ENCODE results near the gene APLNR. TPM values are rescaled to one million over a fixed set of nuclear protein-coding genes. Genes with fewer than 3 reads are reported as not detected.

Gene APLNR
- total RNA-seq, 5 donors from 2014 or later (not counting 1 experiment from before 2014, with no cell fraction given): not detected

DNA sequence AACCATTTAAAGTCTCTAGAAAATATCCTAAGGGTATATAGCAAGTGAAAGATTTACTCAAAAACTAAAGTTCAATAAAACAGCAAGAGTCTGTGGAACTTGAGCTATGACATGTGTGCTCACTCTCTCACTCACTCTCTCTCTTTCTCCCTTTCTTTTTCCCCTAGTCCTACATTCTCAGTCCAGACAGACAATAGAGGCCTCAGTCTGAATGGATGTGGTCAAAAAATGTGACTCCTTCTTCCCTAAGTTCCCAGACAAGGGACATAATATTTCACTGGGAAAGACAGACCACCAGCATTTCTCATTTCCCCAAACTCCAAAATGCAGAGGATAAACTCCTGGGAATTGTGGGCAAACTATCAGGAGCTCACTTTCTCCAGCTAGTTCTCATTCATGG is 17.6 kb upstream of the APLNR start:
- H3K4me1 ChIP-seq (ENCODE audit: control insufficient read depth in 1 of 2, extremely low read depth in 1 of 2, insufficient read depth in 2 of 2, low read length in 2 of 2): no peaks in the 10 kb centered on the region
- ChIA-PET CTCF (no interaction called here), POLR2A (no interaction called here)
- Mint-ChIP-seq H3K27me3 (peaks cover 37 to 42% of the 10 kb centered on the region in 2 donors), H3K4me3 (no peak overlapping the region), H3K4me1 (no peaks in the 10 kb centered on the region), H3K9me3 (peaks cover 3 to 16% (median 7%) of the 10 kb centered on the region in 3 donors), H3K36me3 (no peaks in the 10 kb centered on the region), H3K27ac (no peak overlapping the region)
- no peak overlapping the region for H3K4me3 ChIP-seq (ENCODE audit: control insufficient read depth in 1 of 2, extremely low read depth in 1 of 2, low read length in 1 of 2)
- DNase-seq (no peak), ATAC-seq (replicated peaks in 1 of 4) (no peak)
- H3K9me3 ChIP-seq: no peaks in the 10 kb centered on the region
- peaks cover 0 to 2% of the 10 kb centered on the region in 2 experiments for H3K27me3 ChIP-seq (replicated peaks in 1 of 2; ENCODE audit: control insufficient read depth in 2 of 2, extremely low read depth in 1 of 2, insufficient read depth in 2 of 2, low read length in 1 of 2)
- no peak overlapping the region for H3K27ac ChIP-seq (ENCODE audit: low read length)
- no peaks in the 10 kb centered on the region for H3K36me3 ChIP-seq (ENCODE audit: control insufficient read depth in 2 of 2, extremely low read depth in 1 of 2, insufficient read depth in 1 of 2, low read length in 1 of 2)

DNA sequence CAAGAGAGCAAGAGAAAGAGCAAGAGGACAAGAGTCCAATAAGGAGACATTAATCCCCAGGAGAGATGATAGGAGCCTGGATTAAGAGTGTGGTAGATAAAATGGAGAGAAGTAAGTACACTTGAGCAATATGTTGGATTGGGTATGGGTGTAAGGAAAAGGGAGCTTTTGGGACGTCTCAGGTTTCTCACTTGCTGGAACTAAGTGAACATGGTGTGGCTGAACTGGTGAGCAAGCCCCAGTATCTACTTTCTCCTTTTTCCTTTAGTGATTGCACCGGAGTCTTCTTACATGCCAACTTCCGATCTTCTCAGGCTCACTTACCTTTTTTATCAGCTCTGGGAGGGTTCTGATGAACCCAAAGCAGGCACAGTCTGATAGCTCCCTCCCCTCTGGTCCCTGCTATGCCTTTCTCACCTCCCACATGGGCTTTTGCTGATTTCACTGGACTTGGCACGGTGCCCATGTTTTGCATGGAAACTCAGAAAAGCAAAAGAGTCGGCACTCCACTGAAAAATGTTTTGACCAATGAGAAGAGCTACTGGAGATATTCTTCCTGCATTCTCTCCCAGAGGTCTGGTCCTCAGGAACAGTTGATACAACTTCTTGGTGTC is 14.5 kb upstream of the APLNR start:
- Mint-ChIP-seq H3K4me3 (no peak overlapping the region), H3K9me3 (peaks cover 2 to 10% (median 3%) of the 10 kb centered on the region in 3 donors), H3K27me3 (peaks cover 37 to 42% of the 10 kb centered on the region in 2 donors), H3K4me1 (no peaks in the 10 kb centered on the region), H3K27ac (no peak overlapping the region), H3K36me3 (no peaks in the 10 kb centered on the region)
- Histone ChIP-seq H3K27me3 (replicated peaks in 1 of 2; ENCODE audit: control insufficient read depth in 2 of 2, extremely low read depth in 1 of 2, insufficient read depth in 2 of 2, low read length in 1 of 2) (peaks cover 0 to 9% of the 10 kb centered on the region in 2 experiments), H3K4me3 (ENCODE audit: control insufficient read depth in 1 of 2, extremely low read depth in 1 of 2, low read length in 1 of 2) (no peak overlapping the region), H3K9me3 (no peaks in the 10 kb centered on the region), H3K36me3 (ENCODE audit: control insufficient read depth in 2 of 2, extremely low read depth in 1 of 2, insufficient read depth in 1 of 2, low read length in 1 of 2) (no peaks in the 10 kb centered on the region), H3K4me1 (ENCODE audit: control insufficient read depth in 1 of 2, extremely low read depth in 1 of 2, insufficient read depth in 2 of 2, low read length in 2 of 2) (no peaks in the 10 kb centered on the region), H3K27ac (ENCODE audit: low read length) (no peak overlapping the region)
- ChIA-PET POLR2A (no interaction called here), CTCF (interaction anchor here in 1 of 2 donors (2.6 kb wide), 1 partner anchor 410 kb away, joined by 8 read pairs; no protein-coding TSS in a partner anchor)
- no peak for DNase-seq
- no peak for ATAC-seq (replicated peaks in 1 of 4)
- 10% methylated on average over 2 of the region's 5 CpGs for WGBS (ENCODE audit: insufficient coverage)

DNA sequence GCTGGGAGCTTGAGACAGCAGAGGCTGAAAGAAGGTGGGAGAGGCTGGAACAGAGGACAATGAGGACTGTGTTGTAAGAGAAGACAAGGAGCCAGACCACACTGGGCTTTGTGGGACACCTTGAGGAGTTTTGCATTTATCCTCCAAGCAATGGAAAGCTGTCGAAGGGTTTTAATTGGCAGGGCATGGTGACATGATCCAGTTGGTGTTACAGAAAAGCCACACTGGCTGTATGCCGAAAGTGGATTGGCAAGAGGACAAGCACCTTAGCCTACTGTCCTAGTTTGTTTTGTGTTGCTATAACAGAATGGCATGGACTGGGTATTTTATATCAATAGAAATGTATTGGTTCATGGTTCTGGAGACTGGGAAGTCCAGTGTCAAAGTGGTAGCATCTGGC is 14.0 kb upstream of the APLNR start:
- peaks cover 0 to 9% of the 10 kb centered on the region in 2 experiments for H3K27me3 ChIP-seq (replicated peaks in 1 of 2; ENCODE audit: control insufficient read depth in 2 of 2, extremely low read depth in 1 of 2, insufficient read depth in 2 of 2, low read length in 1 of 2)
- ATAC-seq (replicated peaks in 1 of 4) (no peak), DNase-seq (no peak)
- H3K27ac ChIP-seq (ENCODE audit: low read length): no peak overlapping the region
- POLR2A ChIA-PET: no interaction called here
- H3K27ac Mint-ChIP-seq: no peak overlapping the region
- no peaks in the 10 kb centered on the region for H3K4me1 ChIP-seq (ENCODE audit: control insufficient read depth in 1 of 2, extremely low read depth in 1 of 2, insufficient read depth in 2 of 2, low read length in 2 of 2)
- no peaks in the 10 kb centered on the region for H3K36me3 ChIP-seq (ENCODE audit: control insufficient read depth in 2 of 2, extremely low read depth in 1 of 2, insufficient read depth in 1 of 2, low read length in 1 of 2)
- H3K4me3 Mint-ChIP-seq: no peak overlapping the region
- H3K9me3 Mint-ChIP-seq: peaks cover under 1 to 5% (median 1%) of the 10 kb centered on the region in 3 donors
- CTCF ChIA-PET: interaction anchor here (1.1 to 2.6 kb wide), 3 partner anchors 10 to 410 kb away, joined by 3 to 13 read pairs (median 8); no protein-coding TSS in a partner anchor
- H3K36me3 Mint-ChIP-seq: no peaks in the 10 kb centered on the region
- no peaks in the 10 kb centered on the region for H3K4me1 Mint-ChIP-seq
- H3K4me3 ChIP-seq (ENCODE audit: control insufficient read depth in 1 of 2, extremely low read depth in 1 of 2, low read length in 1 of 2): no peak overlapping the region
- 95% methylated on average over 2 of the region's 2 CpGs for WGBS (ENCODE audit: insufficient coverage)
- H3K9me3 ChIP-seq: no peaks in the 10 kb centered on the region
- peaks cover 35 to 40% of the 10 kb centered on the region in 2 donors for H3K27me3 Mint-ChIP-seq

DNA sequence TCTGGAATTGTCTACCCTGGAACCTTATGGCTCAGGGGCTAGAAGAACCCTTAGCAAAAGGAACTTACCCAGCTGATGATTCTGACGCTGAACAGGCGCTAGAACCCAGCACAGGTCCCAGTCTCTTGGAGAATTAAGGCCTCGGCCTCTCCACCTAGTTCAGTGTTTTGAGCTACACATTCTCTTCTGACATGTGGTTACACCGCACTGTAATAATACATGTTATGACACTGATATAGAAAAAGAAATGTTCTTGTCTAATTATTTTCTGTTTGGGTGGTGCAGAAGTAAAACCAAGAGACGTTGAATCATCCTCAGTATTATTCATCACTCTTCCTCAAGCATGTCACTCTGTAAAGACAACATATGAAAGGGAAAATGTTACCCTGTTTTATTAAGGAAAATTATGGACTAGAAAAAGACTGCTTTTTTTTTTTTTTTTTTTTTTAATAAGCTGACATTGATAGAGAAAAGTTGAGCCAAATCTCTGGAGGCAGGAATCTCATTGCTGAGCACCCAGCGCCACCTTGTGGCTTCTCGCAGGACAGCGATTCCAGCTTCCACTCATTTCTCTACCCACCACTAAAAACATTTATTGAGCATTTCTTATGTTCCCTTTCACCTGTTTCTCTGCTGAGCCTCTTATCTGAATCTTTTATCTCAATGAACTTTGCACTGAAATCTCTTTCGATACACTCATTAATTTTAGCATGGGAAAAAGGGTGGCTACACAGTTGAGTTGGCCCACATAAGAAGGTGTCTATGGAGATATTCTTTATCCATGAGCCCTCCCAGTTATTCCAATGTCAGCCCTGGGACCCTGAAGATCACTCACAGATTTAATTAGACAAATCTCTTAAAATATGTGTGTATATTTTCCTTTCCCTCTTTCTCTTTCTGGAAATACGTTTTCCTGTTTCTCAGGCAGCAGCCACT is 12.6 kb upstream of the APLNR start:
- peaks cover 31 to 34% of the 10 kb centered on the region in 2 donors for H3K27me3 Mint-ChIP-seq
- H3K36me3 ChIP-seq (ENCODE audit: control insufficient read depth in 2 of 2, extremely low read depth in 1 of 2, insufficient read depth in 1 of 2, low read length in 1 of 2): no peaks in the 10 kb centered on the region
- DNase-seq: peak in 21 of 35 experiments; percentile 3 to 54 (median 20)
- ATAC-seq (replicated peaks in 1 of 4): no peak
- ChIA-PET POLR2A (no interaction called here), CTCF (interaction anchor here (0.6 to 2.6 kb wide), 13 partner anchors 14 to 907 kb away, joined by 3 to 13 read pairs (median 3); partner anchors contain the start of gene P2RX3 (in 1 of the 2))
- H3K4me1 ChIP-seq (ENCODE audit: control insufficient read depth in 1 of 2, extremely low read depth in 1 of 2, insufficient read depth in 2 of 2, low read length in 2 of 2): peaks cover 0 to 5% of the 10 kb centered on the region in 2 experiments
- no peaks in the 10 kb centered on the region for H3K9me3 ChIP-seq
- H3K27ac Mint-ChIP-seq: no peak overlapping the region
- no peak overlapping the region for H3K4me3 ChIP-seq (ENCODE audit: control insufficient read depth in 1 of 2, extremely low read depth in 1 of 2, low read length in 1 of 2)
- no peak overlapping the region for H3K4me3 Mint-ChIP-seq
- no peaks in the 10 kb centered on the region for H3K36me3 Mint-ChIP-seq
- peaks cover 6 to 9% (median 8%) of the 10 kb centered on the region in 3 donors for H3K4me1 Mint-ChIP-seq
- H3K27ac ChIP-seq (ENCODE audit: low read length): no peak overlapping the region
- peaks cover 0 to 9% of the 10 kb centered on the region in 2 experiments for H3K27me3 ChIP-seq (replicated peaks in 1 of 2; ENCODE audit: control insufficient read depth in 2 of 2, extremely low read depth in 1 of 2, insufficient read depth in 2 of 2, low read length in 1 of 2)
- 35% methylated on average over 5 of the region's 10 CpGs for WGBS (ENCODE audit: insufficient coverage)
- no peaks in the 10 kb centered on the region for H3K9me3 Mint-ChIP-seq

DNA sequence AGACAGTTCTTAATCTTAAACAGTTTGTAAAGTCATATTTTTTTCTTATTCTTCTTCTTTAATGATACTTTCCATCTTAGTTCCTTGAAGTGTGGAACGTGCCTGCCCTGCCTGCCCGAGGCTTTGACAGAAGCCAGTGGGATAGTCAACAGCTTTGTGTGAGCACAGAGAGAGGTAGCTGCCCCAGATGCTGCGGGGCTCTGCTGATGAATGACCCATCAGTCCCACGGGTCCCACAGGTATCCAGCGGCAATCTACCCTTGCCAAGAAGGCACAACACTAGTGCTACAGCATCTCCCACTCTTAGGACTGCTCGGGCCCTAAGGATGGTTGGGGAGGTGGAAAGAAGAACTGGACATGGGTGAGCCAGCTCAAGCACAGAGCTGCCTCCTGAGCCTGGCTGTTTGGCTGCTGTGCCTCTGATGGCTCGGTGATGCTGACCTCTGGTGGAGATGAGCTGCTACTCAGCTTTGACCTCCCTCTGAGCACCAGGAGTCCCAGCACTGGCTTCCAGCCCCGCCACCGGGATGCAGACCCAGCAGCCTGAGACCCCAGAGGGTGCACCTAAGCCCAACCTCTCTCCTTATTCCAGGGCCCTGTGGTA is 11.8 kb upstream of the APLNR start:
- Mint-ChIP-seq H3K4me3 (no peak overlapping the region), H3K36me3 (no peaks in the 10 kb centered on the region), H3K27me3 (peaks cover 27 to 29% of the 10 kb centered on the region in 2 donors), H3K4me1 (peaks cover 9 to 12% (median 11%) of the 10 kb centered on the region in 3 donors), H3K9me3 (no peaks in the 10 kb centered on the region), H3K27ac (no peak overlapping the region)
- H3K4me3 ChIP-seq (ENCODE audit: control insufficient read depth in 1 of 2, extremely low read depth in 1 of 2, low read length in 1 of 2): no peak overlapping the region
- ATAC-seq (replicated peaks in 1 of 4): no peak
- H3K9me3 ChIP-seq: no peaks in the 10 kb centered on the region
- POLR2A ChIA-PET: no interaction called here
- peaks cover 0 to 9% of the 10 kb centered on the region in 2 experiments for H3K27me3 ChIP-seq (replicated peaks in 1 of 2; ENCODE audit: control insufficient read depth in 2 of 2, extremely low read depth in 1 of 2, insufficient read depth in 2 of 2, low read length in 1 of 2)
- 36% methylated on average over 6 of the region's 9 CpGs for WGBS (ENCODE audit: insufficient coverage)
- CTCF ChIA-PET: interaction anchor here (0.7 to 2.6 kb wide), 7 partner anchors 14 to 408 kb away, joined by 3 to 13 read pairs (median 3); no protein-coding TSS in a partner anchor
- H3K4me1 ChIP-seq (ENCODE audit: control insufficient read depth in 1 of 2, extremely low read depth in 1 of 2, insufficient read depth in 2 of 2, low read length in 2 of 2): peaks cover 0 to 5% of the 10 kb centered on the region in 2 experiments
- peak in 3 of 35 experiments; percentile 2 to 7 (median 6) for DNase-seq
- H3K36me3 ChIP-seq (ENCODE audit: control insufficient read depth in 2 of 2, extremely low read depth in 1 of 2, insufficient read depth in 1 of 2, low read length in 1 of 2): no peaks in the 10 kb centered on the region
- H3K27ac ChIP-seq (ENCODE audit: low read length): no peak overlapping the region

DNA sequence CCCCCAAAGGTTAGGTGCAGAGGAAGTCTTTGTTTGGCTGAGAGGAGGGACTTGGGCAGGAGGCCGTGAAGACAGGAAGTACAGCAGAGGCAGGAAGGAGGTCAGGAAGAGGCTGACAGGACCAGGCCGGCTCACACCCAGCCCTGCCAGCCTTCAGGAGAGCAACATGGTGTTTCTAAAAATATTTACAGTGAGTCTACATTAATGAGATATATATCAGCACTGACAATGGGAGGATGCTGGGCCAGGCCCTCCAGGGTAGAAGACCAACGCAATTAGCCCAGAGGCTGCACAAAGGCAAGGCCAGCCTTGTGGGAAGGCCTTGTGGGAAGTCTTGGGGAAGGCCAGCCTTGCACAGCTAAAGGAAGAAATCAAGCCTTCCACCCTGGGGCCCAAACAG is 7.9 kb upstream of the APLNR start:
- no peak for ATAC-seq (replicated peaks in 1 of 4)
- Mint-ChIP-seq H3K4me3 (no peak overlapping the region), H3K36me3 (no peaks in the 10 kb centered on the region), H3K27ac (no peak overlapping the region), H3K9me3 (no peaks in the 10 kb centered on the region), H3K27me3 (peaks cover 5 to 10% of the 10 kb centered on the region in 2 donors), H3K4me1 (peaks cover 9 to 12% (median 11%) of the 10 kb centered on the region in 3 donors)
- no peak overlapping the region for H3K27ac ChIP-seq (ENCODE audit: low read length)
- ChIA-PET POLR2A (no interaction called here), CTCF (no interaction called here)
- no peak for DNase-seq
- no peak overlapping the region for H3K4me3 ChIP-seq (ENCODE audit: control insufficient read depth in 1 of 2, extremely low read depth in 1 of 2, low read length in 1 of 2)
- H3K4me1 ChIP-seq (ENCODE audit: control insufficient read depth in 1 of 2, extremely low read depth in 1 of 2, insufficient read depth in 2 of 2, low read length in 2 of 2): peaks cover 0 to 5% of the 10 kb centered on the region in 2 experiments
- H3K27me3 ChIP-seq (replicated peaks in 1 of 2; ENCODE audit: control insufficient read depth in 2 of 2, extremely low read depth in 1 of 2, insufficient read depth in 2 of 2, low read length in 1 of 2): peaks cover 3 to 17% of the 10 kb centered on the region in 2 experiments
- no CpG with 5 or more reads among the region's 3 CpGs for whole genome bisulfite sequencing (ENCODE audit: insufficient coverage)
- no peaks in the 10 kb centered on the region for H3K9me3 ChIP-seq
- no peaks in the 10 kb centered on the region for H3K36me3 ChIP-seq (ENCODE audit: control insufficient read depth in 2 of 2, extremely low read depth in 1 of 2, insufficient read depth in 1 of 2, low read length in 1 of 2)

Measured in T-cell (primary cell).